Heart left ventricle (tissue), 16 donors: ENCODE results near the gene PRDM15. TPM values are rescaled to one million over a fixed set of nuclear protein-coding genes. Genes with fewer than 3 reads are reported as not detected.

Experiments used
- ATAC-seq, 4 donors: fragments of 200-7000 bp; cut with Tn5 transposase; one replicate each; pipeline ENCODE4 v1.9.1; 2020 to 2022; ENCODE audit warnings: moderate library complexity in 4 of 4, mild to moderate bottlenecking in 3 of 4, moderate number of reproducible peaks in 1 of 4
- DNase-seq, 5 donors: peaks; one replicate each; pipeline ENCODE4 v3.0.0-alpha.2; 2020
- H3K27ac ChIP-seq, 12 donors: fragments of 200-600 bp; sonication (generic) in 4 of 12; one replicate each; pipeline versions ENCODE4 v1.5.0 to v1.8.0; 2016 to 2022; ENCODE audit warnings: mild to moderate bottlenecking in 2 of 12
- H3K27me3 ChIP-seq, 9 donors: fragments of 200-600 bp; sonication (generic) in 2 of 9; one replicate each; pipeline versions ENCODE4 v1.5.1 to v1.8.0; 2016 to 2022; ENCODE audit warnings: mild to moderate bottlenecking in 3 of 9
- H3K36me3 ChIP-seq, 9 donors: fragments of 200-600 bp; sonication (generic) in 2 of 9; one replicate each; pipeline versions ENCODE4 v1.5.0 to v1.8.0; 2018 to 2022; ENCODE audit warnings: mild to moderate bottlenecking in 2 of 9
- H3K4me1 ChIP-seq, 12 donors: fragments of 200-600 bp; sonication (generic) in 4 of 12; one replicate each; pipeline versions ENCODE4 v1.5.0 to v1.8.0; 2016 to 2022; ENCODE audit warnings: mild to moderate bottlenecking in 3 of 12
- H3K4me3 ChIP-seq, 12 donors: fragments of 200-600 bp; sonication (generic) in 4 of 12; one replicate each; pipeline versions ENCODE4 v1.5.0 to v1.8.0; 2017 to 2022; ENCODE audit warnings: mild to moderate bottlenecking in 9 of 12, moderate library complexity in 4 of 12
- H3K9me3 ChIP-seq, 12 donors: fragments of 200-600 bp; sonication (generic) in 4 of 12; one replicate each; pipeline versions ENCODE4 v1.5.0 to v1.8.0; 2016 to 2022; ENCODE audit warnings: mild to moderate bottlenecking in 1 of 12
- POLR2A ChIP-seq, 2 donors: fragments of 450-650 bp; IDR thresholded peaks; one replicate each; pipeline ENCODE4 v1.6.1; 2017; ENCODE audit warnings: antibody characterized with exemption in 2 of 2, mild to moderate bottlenecking in 2 of 2, moderate library complexity in 2 of 2
- WGBS, 4 donors: extraction: QIAGEN DNeasy Blood & Tissue Kit in 2 of 4; methylation state at CpG; one replicate each; pipeline versions ENCODE4 v1.1.5 to v1.1.7; 2013 to 2018; 5-methylcytosine and 5-hydroxymethylcytosine counted together
- intact Hi-C, 10 donors: fragments of 100-400 bp; cut with DNase I; formaldehyde crosslinking; loops; one replicate each; pipeline versions ENCODE4 v1.11.1 to v1.14.2; 2022
- polyA plus RNA-seq, 2 donors: library from polyadenylated mRNA; stranded (reverse); fragments of 200-250 nt; gene quantifications; one replicate each; pipeline ENCODE4 v1.2.3, GENCODE V29; 2013
- total RNA-seq, 9 donors: library from RNA; depleted of rRNA in 2 of 9; stranded (reverse); fragments of >200 nt in 2 of 9; fragmentation: NEBNext Ultra II Directional in 3 of 9; extraction: Animal tissue kit (Norgen Biotek cat#: 25700) in 3 of 9; gene quantifications; one replicate each; pipeline versions ENCODE4 v1.1.0 to v1.2.4, GENCODE V29; 2016 to 2023
- TF ChIP-seq, protein P1 (sequence below), 12 donors: fragments of 200-600 bp; sonication (generic) in 4 of 12; IDR thresholded peaks; one replicate each; pipeline versions ENCODE4 v1.5.0 to v1.8.0; 2018 to 2022; ENCODE audit warnings: antibody characterized with exemption in 12 of 12, mild to moderate bottlenecking in 5 of 12
- donor health status: ischemic (EF 13 %, LVEDD 7.1; RV severe dilation, severe dysfunction).
- donor health status: healthy with polysubstance abuse.
- donor health status: DM: no; HTN: yes; CAD: no.
- donor health status: DM: no; HTN: no; CAD: no.
- donor health status: ischemic (EF 25% LVEDD 6.9; RV normal size, moderate dysfunction).
- donor health status: ischemic (EF 25% LVEDD 5.7; RV mildly dilated, moderate dysfunction).
- donor health status: healthy.
- donor health status: DM: yes; HTN: yes; CAD: no.
- donor health status: ischemic (EF 35%, LVEDD 5.7; RV mildly dilated, moderate dysfunction).
- donor health status: nonischemic (EF 11% LVEDD 7.7; RV severe dilation, severe dysfunction).
- donor health status: DM: yes; HTN: yes; CAD: no.
- donor health status: PGD.
- donor health status: ischemic (EF 29% LVEDD 5.4; RV normal size, mild dysfunction).
- donor health status: nonischemic (EF 23%, LVEDD 6.1; RV moderate dilation, normal function).

PRDM15 gene
- total and polyA plus RNA-seq, 11 donors, result 2.1 to 6.3 (median 2.7) TPM

- Histone ChIP-seq H3K27me3 (no peaks in the 10 kb centered on the region), H3K4me3 (no peak overlapping the region), H3K9me3 (no peaks in the 10 kb centered on the region), H3K36me3 (peaks cover 0 to 43% (median 36%) of the 10 kb centered on the region in 9 donors), H3K27ac (no peak overlapping the region), H3K4me1 (peaks cover 0 to 8% (median 0%) of the 10 kb centered on the region in 12 donors)
- no peak for TF ChIP-seq POLR2A (IDR thresholded peaks at IDR 0.05)
- TF ChIP-seq, protein P1, sequence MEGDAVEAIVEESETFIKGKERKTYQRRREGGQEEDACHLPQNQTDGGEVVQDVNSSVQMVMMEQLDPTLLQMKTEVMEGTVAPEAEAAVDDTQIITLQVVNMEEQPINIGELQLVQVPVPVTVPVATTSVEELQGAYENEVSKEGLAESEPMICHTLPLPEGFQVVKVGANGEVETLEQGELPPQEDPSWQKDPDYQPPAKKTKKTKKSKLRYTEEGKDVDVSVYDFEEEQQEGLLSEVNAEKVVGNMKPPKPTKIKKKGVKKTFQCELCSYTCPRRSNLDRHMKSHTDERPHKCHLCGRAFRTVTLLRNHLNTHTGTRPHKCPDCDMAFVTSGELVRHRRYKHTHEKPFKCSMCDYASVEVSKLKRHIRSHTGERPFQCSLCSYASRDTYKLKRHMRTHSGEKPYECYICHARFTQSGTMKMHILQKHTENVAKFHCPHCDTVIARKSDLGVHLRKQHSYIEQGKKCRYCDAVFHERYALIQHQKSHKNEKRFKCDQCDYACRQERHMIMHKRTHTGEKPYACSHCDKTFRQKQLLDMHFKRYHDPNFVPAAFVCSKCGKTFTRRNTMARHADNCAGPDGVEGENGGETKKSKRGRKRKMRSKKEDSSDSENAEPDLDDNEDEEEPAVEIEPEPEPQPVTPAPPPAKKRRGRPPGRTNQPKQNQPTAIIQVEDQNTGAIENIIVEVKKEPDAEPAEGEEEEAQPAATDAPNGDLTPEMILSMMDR (IDR thresholded peaks at IDR 0.05), result no peak
- WGBS, 4 donors, result 95 to 97% (median 96%) methylated on average over 22 to 23 of the region's 23 CpGs
- ATAC-seq (no peak), DNase-seq (no peak)
- intact Hi-C loops, result no loop called here
Observed at GRCh38 chr21:41859297-41859980, 19.7 kb downstream of the PRDM15 start.

DNA sequence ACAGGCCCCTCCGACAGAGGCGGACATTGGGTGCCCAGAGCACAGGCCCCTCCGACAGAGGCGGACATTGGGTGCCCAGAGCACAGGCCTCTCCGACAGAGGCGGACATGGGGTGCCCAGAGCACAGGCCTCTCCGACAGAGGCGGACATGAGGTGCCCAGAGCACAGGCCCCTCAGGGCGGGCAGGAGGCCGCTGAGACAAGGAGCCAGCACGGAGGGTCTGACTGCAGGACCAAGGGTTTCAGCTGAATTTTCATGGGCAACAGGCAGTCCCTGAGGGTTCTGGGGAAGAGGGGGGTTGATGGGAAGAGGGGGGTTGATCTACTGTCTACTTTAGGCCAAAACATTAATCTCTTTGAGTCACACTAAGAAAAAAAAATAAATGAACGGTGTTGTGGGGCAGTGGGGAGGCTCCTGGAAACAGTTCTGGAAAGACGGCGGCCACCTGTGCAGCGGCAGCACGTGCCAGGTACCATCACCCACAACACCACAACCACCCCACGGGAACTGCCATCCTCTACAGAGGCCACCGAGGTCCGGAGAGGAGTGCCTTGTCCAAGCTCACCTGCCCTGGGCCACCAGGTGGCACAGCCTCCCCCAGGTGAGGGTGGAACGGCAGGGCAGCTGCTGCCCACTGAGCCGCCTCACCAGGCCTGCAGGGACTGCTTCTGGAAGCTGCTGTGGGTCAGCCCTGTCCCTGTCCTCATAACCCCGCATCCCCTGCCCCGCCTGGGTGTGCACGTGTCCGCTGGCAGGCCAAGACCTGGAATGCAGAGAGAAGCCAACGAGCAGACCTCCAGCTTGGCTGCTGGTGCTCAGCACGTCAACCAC, 20.5 kb downstream of the PRDM15 start:
- Histone ChIP-seq H3K36me3 (peaks cover 0 to 51% (median 43%) of the 10 kb centered on the region in 9 donors), H3K4me3 (no peak overlapping the region)
- no peak for ATAC-seq

DNA sequence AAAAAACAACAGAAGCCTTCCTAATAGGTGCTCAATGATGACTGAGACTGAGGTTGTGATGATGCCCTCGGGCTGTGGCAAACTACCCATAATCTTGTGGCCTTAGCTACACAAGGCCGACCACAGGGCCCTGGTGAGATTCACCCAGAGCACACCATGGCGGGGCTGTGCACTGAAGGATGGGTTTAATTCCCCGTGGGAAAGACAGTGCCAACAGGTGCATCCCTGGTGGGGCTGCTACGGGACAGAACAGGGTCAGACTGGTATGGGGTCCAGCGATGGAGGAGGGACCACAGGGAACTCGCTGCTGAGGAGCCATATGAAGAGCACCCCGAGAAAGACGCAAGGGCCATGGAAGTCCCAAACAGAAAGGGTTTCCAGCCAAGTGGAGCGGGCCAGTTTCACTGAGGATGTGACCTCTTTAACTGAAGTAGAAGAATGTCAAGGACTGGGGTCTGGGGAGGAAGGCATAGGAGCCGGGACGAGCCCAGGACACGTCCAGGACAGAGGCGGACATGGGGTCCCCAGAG, 21.3 kb downstream of the PRDM15 start:
- DNase-seq (no peak), ATAC-seq (no peak)
- peaks cover 0 to 55% (median 45%) of the 10 kb centered on the region in 9 donors for H3K36me3 ChIP-seq
- TF ChIP-seq, protein P1 (IDR thresholded peaks at IDR 0.05), result no peak
- no peak for TF ChIP-seq POLR2A (IDR thresholded peaks at IDR 0.05)
- H3K27me3 ChIP-seq, result no peaks in the 10 kb centered on the region
- H3K4me1 ChIP-seq, result no peaks in the 10 kb centered on the region
- H3K9me3 ChIP-seq, result no peaks in the 10 kb centered on the region
- H3K27ac ChIP-seq, result no peak overlapping the region
- no peak overlapping the region for H3K4me3 ChIP-seq
- 97 to 98% (median 97%) methylated on average over 14 of the region's 14 CpGs for WGBS, 4 donors
- intact Hi-C loops, result no loop called here

More for the DNA sequence above, 20.5 kb downstream of the PRDM15 start:
- peaks cover 0 to 8% (median 0%) of the 10 kb centered on the region in 12 donors for H3K4me1 ChIP-seq
- no peak for TF ChIP-seq POLR2A (IDR thresholded peaks at IDR 0.05)
- TF ChIP-seq, protein P1 (IDR thresholded peaks at IDR 0.05), result no peak
- intact Hi-C loops, result no loop called here
- no peaks in the 10 kb centered on the region for H3K9me3 ChIP-seq
- 95 to 96% (median 96%) methylated on average over 20 to 27 of the region's 27 CpGs for WGBS, 4 donors
- H3K27me3 ChIP-seq, result no peaks in the 10 kb centered on the region
- H3K27ac ChIP-seq, result no peak overlapping the region
- no peak for DNase-seq

GRCh38 chr21:41856572-41856971, 22.6 kb downstream of the PRDM15 start:
- Histone ChIP-seq H3K4me1 (no peaks in the 10 kb centered on the region), H3K27me3 (no peaks in the 10 kb centered on the region), H3K36me3 (peaks cover 0 to 63% (median 49%) of the 10 kb centered on the region in 9 donors), H3K27ac (no peak overlapping the region), H3K4me3 (no peak overlapping the region), H3K9me3 (no peaks in the 10 kb centered on the region)
- WGBS, 4 donors, result 88 to 98% (median 94%) methylated on average over 10 of the region's 10 CpGs
- TF ChIP-seq, protein P1 (IDR thresholded peaks at IDR 0.05), result no peak
- TF ChIP-seq POLR2A (IDR thresholded peaks at IDR 0.05), result no peak
- ATAC-seq, result no peak
- DNase-seq, result no peak
- intact Hi-C loops, result no loop called here
